GM19395 (cell line): Measurements from ENCODE around the gene WDR59.
"Not testable (repeated sequence)": the region's sequence is repeated elsewhere in the genome, so short reads cannot be mapped to it uniquely, and the experiment has no call there.

ENCODE experiments used
- ATAC-seq: cut with Tn5 transposase; IDR thresholded peaks from one replicate; pipeline ENCODE4 v1.9.1; 2021; ENCODE audit warnings: mild to moderate bottlenecking, moderate library complexity; ENCODE audit not compliant: unreplicated experiment

Gene WDR59

DNA sequence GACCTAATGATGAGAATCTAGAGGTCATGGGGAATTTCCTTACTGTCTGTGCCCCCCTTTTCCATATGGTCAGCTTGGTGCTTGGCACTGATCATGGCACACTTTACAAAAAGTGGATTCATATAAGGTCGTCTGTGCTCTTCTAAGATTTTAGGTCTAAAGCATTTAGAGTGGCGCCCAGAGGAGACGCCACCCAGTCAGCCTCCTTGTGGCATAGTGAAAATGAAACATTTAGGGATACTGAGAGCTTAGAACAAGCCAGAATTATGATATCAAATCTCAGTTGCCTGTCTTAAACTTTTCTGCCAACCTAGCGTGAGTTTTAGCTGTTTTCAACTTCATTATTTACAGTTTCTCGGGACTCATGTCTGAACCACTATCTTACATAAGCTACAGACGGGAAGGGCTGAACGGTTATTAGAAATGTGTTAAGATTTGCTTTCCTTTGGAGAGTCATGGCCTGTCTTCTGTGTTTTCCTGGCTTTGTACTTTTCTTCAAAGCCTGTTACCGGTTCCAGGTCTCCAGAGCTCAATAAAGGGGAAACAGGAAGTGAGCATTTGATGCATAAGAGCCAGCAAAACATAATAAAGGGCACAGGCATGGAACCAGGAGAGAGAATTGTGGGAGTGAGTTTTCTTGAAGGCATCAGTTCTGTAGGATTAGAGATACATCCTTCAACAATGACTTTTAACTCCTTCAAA lies 27.6 kb upstream of the WDR59 start:
- peak; percentile 24 for ATAC-seq

DNA sequence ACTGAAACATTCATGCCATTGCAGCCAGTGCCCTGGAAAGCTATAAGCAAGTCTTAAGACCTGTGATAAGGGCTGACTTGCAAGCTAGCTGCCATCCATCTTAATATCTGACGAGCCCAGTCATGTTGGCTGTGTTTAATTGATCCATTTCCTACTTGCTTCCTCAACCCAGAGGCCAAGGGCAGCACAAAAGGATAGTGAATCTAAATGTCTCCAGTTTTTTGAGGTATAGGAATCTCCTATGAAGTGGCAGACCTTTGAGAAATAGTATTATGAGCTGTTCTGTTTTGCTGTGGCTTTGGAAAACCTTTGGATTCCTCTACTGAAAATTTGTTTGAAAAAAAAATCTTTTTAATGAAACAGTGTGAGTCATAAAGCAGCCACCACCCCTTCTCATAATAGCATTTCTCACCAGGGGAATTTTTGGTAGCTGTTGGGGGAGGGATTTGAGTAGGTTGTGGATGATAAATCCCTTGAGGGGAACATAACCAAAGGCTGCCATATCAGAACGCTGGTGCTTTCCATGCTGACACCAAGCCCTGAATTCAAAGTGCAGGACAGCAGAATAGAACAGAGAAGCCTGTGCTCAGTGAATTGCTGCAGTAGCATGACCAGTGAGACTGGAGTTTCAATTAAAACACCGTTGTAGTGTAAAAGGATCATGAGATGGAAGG lies 26.8 kb upstream of the WDR59 start:
- ATAC-seq, result peak; percentile 65

DNA sequence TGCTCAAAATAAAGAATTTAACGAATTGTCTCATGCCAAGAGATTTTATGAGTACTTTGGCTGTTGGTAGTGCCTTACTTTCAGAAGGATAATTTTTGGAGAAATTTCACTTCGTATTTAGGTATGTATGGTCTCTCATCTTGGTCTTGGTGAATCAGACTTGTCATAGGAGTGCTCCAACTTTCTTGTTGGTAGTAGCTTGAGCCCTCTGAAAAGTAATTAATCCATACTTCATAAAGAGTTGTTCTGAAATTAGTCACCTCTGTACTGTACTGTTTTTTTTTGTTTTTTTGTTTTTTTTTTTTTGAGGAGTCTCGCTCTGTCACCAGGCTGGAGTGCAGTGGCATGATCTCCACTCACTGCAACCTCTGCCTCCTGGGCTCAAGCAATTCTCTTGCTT lies 25.5 kb upstream of the WDR59 start:
- no peak for ATAC-seq

DNA sequence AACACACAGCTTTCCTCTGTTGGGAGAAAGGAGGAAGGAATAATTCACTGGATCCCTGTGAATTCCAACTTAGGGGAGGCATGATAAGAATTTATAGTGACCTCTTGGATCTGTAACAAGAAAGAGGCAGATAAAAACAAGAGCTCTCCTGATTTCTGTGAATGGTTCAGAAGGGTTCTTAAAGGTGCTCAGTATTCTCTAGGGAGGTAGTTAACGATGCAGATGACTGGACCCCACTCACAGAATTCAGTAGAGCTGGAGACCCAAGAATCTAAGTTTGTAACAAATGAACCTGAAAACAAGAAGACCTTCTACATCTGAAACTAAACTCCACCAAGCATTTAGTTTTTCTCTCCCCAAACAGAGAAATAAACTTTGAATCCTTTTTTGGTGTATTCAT lies 22.5 kb upstream of the WDR59 start:
- no peak for ATAC-seq

DNA sequence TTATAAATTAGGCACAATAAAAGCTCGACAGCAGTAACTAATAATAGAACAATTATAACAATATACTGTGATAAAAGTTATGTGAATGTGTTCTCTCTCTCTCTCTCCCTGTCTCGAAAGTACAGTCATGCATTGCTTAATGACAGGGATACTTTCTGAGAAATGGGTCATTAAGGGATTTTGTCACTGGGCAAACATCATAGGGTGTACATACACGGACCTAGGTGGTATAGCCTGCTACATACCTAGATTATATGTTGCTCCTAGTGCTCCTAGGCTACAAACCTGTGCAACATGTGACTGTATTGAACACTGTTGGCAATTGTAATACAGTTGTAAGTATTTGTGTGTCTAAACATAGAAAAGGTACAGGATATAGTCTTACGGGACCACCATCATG lies 20.8 kb upstream of the WDR59 start:
- ATAC-seq, result no peak

DNA sequence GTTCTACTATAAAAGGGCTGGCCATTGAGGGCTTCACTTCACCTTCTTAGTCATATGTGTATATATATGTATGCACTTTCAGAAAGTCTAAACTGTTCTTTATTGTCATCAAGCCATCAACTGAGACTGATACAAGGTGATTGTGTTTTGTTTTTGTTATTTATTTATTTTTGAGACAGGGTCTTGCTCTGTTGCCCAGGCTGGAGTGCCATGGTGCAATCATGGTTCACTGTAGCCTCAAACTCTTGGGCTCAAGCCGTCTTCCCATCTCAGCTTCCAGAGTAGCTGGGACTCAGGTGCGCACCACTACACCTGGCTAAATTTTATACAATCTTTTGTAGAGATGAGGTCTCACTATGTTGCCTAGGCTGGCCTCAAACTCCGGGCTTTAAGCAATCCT lies 19.5 kb upstream of the WDR59 start:
- no peak for ATAC-seq

DNA sequence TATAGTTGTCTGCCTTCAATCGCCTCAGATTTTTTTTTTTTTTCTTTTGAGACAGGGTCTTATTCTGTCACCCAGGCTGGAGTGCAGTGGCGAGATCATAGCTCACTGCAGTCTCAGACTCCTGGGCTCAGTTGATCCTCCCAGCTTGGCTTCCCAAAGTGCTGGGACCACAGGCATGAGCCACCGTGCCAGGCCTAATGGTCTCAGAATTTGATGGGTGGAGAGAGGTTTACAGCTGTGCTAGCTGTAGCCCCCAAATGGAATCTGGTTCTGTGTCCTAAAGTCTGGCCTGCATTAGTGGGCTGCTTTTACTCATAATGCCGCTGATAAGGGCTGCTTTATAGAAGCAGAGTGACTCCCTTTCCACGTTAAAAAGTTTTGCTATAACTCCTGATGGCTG lies 19.0 kb upstream of the WDR59 start:
- ATAC-seq, result no peak

DNA sequence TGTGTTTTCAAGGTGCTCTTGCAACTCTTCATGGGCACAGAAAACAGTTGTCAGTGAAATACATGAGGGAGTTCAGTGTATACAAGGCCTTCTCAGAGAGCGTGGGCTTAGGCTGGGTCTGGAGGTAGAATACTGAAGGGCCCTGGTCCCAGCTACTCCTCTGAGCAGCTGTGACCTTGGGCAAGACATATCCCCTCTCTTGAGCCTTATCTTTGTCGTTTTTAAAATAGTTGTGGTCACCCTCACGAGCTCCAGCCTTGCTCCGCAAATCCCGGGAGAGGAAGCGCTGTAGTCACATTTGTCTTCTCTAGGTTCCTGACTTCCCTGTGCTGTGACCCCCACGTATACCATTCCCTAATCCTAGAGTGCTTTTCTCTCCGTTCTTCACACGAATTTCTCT lies 17.6 kb upstream of the WDR59 start:
- ATAC-seq, result no peak

DNA sequence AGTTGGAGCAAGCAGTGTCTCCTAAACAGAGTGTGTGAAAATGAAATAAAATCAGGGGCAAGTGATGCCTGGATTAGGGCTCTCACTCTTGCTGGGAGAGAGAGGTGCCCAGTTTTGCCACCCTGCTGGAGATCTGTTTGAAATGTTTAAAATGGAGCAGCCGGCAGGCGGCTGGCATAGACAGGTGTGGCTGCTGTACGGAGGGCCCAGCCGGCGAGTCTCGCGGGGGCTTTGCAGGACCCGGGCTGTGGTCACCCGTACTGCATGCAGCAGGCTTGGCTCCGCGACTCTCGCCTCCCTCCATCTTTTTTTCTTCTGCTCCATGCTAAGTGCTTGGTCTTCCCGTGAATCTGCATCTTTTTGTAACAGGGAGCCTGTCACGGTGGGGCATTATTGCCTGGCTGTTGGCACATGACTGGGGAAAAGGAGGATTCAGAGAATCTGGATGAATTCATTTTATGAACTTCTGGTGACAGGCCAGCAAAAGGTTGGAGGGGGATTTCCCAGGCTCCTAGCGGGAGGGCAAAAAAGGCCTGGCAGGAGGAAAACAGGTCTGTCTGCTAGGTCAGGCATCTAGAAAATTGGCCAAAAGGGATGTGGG lies 15.7 kb upstream of the WDR59 start:
- no peak for ATAC-seq

DNA sequence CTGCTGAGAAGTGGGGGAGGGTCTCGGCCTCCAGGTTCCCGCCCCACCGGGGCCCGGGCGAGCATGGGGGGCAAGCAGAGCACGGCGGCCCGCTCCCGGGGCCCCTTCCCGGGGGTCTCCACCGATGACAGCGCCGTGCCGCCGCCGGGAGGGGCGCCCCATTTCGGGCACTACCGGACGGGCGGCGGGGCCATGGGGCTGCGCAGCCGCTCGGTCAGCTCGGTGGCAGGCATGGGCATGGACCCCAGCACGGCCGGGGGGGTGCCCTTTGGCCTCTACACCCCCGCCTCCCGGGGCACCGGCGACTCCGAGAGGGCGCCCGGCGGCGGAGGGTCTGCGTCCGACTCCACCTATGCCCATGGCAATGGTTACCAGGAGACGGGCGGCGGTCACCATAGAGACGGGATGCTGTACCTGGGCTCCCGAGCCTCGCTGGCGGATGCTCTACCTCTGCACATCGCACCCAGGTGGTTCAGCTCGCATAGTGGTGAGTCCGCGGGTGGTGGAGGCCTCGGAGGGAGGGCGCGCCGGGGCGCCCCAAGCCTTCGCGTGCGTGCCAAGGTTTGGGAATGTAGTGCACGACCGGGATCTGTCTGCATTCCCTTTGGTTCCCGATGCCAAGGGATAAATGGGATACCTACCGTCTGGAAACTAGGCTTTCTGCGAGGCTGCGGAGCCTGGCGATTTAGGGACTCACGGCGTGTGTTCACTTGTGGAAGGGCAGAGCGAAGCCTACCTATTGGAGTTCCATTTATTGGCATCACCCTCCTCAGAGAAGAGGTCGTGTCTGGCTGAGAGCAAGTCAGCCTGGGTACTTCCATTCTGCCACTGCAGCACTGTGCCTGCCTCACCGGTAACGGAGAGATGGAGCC lies 14.9 kb upstream of the WDR59 start:
- peak; percentile 52 for ATAC-seq

DNA sequence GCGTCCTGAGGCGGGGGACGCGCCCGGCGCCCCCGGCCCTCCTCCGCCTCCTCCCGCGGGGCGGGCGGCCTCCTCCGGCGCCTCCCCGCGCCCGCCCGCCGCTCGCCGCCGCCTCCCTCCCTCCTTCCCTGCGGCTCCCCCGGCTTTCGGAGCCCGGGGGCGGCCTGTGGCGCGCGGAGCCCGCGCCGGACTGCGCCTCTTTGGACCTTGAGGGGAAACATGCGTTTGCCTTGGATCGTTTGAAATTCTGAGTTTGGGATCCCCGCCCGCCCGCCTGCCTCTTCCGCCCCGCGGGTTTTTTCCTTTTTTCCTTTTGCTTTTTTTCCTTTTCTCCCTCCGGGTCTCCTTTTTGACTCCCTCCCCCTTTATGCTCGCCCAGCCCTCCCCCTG lies 14.3 kb upstream of the WDR59 start:
- ATAC-seq, result peak; percentile 18

DNA sequence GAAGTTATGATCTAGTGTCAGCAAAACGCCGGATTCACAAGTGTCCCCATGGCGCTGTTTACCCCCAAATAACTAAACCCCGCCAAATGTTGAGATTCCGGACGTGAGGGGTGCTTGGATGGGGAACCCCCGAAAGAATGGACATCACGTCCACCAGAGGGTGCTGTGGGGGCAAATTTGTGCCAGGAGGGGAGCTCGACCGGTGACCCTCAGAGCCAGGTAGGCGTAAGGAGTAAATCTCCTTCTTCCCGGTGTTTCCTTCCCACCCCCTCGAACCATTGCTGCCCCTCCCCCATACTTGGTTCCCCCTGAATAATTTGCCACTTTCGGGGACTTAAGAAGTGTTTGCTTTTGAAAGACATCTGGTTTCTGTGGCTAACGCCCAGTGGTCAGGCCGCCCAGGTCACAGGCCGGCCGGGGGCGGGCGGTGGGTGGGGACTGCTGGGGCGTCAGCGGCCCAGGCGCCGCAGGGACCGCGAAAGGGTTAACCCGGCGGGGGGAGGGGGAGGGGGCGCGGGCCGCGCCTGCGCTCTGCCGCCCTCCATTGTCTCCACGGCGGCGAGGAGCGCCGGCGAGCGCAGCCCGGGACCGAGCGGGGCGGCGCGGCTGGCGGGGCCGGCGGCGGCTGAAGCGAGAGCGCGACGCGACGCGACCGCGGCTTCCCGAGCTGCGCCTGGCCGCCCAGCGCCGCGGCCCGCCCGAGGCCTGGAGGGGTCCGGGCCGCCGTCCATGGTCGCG lies 13.7 kb upstream of the WDR59 start, which contains the start of gene ZNRF1:
TSS of gene ZNRF1 (plus strand) at position 544 of the 738 bp plus-strand sequence. CDS start 648 bp downstream, outside the sequence.
- peak; percentile 71 for ATAC-seq

DNA sequence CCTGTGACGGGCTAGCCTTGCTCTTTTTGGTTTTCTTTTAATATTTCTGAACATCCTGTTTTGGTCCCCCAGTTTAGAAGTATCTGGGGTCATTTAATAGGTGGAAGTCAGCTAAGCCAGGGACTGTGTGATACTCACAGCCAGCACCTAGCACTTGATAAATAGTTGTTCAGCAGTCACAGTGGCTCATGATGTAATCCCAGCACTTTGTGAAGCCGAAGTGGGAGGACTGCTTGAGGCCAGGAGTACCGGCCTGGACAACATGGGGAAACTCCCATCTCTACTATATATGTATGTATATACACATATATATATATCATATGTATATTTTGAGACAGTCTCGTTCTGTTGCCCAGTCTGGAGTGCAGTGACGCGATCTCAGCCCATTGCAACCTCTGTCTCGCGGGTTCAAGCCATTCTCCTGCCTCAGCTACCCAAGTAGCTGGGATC lies 12.1 kb upstream of the WDR59 start:
- no peak for ATAC-seq

DNA sequence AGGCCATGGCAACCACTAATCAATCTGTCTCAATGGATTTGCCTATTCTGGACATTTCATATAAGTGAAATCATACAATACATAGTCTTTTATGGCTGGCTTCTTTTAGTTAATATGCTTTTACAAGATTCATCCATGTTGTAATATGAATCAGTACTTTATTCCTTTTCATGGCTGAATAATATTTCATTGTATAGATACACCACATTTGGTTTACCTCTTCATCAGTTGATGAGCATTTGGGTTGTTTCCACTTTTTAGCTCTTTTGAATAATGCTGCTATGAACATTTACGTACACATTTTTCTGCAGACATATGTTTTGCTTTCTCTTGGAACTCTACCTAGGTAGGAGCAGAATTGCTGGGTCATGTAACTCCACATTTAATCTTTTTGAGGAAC lies 11.1 kb upstream of the WDR59 start:
- ATAC-seq, result no peak

DNA sequence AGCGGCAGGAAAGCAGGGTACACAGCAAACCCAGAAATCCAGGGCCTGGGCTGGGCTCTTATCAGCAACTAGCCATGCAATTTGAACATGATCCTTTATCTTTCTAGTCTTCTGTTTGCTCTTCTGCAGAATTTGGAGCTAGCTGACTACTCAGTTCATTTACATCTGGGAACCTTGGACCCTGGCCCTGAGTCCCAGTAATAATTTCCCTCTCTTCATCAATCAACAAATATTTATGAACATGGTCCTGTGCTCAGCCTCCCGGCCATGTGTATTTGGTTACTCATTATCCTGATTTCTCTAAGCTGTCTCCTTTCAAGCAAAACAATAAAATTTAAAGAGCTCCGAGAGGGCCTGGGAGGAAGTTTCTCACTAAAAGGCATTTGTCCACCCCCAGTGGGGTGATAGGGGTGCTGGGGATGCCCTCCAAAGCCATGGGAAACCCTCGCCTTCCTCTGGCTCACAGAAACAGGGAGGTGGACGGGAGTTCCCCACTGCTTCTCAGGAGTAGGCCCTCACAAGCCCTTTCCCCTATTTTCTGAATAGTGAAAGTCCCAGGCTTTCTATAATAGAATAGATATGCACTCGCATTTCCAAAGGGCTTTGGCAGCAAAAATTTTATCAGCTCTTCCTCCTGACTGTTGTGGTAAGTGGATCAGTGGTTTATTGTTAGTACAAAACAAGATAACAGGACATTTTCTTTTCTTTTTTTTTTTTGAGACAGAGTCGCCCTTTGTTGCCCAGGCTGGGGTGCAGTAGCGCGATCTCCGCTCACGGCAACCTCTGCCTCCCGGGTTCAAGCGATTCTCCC lies 6.9 kb upstream of the WDR59 start:
- ATAC-seq, result no peak

DNA sequence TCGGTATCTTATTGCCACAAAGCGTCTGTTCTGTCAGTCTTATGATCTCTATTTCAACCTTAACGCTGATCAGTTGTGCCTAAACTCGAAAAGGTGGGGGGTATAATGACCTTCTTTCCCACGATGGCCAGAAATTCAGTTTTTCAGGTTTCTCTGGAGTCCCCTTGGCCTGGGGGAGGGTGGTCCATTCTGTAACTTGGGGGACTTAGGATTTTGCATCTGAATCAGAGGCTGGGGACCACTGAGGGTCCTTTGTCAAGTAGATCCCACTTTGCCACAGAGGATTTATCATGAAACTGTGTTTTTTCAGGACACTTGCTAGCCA lies 6.3 kb upstream of the WDR59 start:
- ATAC-seq, result no peak

DNA sequence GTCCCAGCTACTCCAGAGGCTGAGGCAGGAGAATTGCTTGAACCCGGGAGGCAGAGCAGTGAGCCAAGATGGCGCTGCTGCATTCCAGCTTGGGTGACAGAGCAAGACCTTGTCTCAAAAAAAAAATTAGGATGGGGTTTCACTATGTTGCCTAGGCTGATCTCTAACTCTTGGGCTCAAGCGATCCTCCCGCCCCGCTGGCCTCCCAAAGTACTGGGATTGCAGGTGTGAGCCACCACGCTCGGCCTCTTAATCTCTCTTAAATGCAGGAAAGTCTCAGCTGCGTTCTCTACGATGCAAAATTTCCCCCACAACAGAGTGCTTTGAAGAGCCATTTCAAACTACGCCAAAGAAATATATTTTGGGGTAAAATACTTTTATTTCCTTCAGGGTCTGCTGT lies 5.9 kb upstream of the WDR59 start:
- no peak for ATAC-seq

DNA sequence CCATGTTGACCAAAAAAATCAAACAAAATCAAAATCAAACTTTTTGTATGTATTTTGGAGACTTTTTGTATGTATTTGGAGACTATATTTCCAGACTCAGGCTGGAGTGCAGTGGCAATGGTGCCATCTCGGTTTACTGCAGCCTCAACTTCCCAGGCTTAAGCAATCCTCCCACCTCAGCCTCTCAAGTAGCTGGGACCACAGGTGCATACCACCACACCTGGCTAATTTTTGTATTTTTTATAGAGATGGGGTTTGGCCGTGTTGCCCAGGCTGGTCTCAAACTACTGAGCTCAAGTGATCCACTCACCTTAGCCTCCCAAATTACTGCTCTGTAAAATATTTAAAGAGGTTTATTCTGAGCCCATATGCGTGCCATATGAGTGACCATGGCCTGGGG lies 4.9 kb upstream of the WDR59 start:
- not testable (repeated sequence) for ATAC-seq

DNA sequence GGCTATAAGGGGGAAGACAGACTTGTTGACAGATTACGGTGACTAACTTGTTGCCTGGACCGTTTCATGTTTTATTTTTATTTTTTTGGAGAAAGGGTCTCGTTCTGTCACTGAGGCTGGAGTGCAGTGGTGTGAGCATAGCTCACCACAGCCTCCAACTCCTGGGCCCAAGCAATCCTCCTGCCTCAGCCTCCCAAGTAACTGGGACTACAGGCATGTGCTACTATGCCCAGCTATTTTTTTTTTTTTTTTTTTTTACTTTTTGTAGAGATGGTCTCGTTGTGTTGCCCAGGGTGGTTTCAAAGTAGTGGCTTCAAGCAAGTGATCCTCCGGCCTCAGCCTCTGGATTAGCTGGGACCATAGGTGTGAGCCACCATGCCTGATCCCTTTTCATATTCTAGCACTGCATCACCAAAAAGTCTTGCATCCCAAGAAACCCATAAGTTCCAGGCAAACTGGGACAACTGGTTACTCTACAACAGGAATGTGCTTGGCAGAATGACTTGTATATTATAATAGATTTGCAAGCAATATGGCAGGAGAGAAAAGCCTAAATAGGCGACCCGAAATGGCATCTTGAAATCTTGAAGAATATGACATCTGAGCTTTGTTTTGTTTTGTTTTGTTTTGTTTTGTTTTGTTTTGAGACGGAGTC lies 2.2 kb upstream of the WDR59 start:
- ATAC-seq, result no peak

DNA sequence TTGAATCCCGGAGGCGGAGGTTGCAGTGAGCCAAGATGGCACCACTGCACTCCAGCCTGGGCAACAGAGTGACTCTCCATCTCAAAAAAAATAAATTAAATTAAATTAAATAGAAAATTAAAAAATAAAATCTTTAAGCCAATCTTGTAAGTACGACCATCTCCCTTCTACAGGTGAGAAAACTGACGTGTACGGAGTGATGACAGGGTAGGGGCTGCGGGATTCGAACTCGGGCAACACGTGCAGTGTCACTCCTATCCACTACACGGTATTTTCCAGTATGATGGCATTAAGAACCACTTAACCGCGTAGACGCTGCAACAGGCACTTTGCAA lies 762 bp downstream of the WDR59 start:
- no peak for ATAC-seq
